Panc1 (cell line): ENCODE results near the gene CSNK1G2. TPM values are rescaled to one million over a fixed set of nuclear protein-coding genes. Genes with fewer than 3 reads are reported as not detected.
A peak's percentile ranks its signal among the peaks of the same experiment; 100 is the strongest.

Experiments used
- ATAC-seq: fragments of 200-7000 bp; cut with Tn5 transposase; 2 replicates; pipeline ENCODE4 v1.9.1; 2020; ENCODE audit warnings: mild to moderate bottlenecking, moderate library complexity
- BruUV-seq: library from RNA; stranded (reverse); fragments of 400-500 nt; replicated peaks from 2 replicates; lab custom pipeline; 2021; lab: Mats Ljungman, UMichigan
- CTCF ChIA-PET: fragments of 300-600 bp; sonication (Branson Sonifier 250); formaldehyde crosslinking; loops from one replicate; lab custom pipeline; 2022; ENCODE audit warnings: antibody characterized with exemption; lab: Charles Lee
- POLR2A ChIA-PET: fragments of 300-600 bp; sonication (Branson Sonifier 250); formaldehyde crosslinking; loops from one replicate; lab custom pipeline; 2022; ENCODE audit warnings: antibody characterized with exemption; lab: Charles Lee
- DNase-seq: peaks from one replicate; pipeline ENCODE4 v3.0.0-alpha.2; 2010; ENCODE audit warnings: low read depth, low spot score
- H3K27ac ChIP-seq: 2 replicates; pipeline ENCODE4 v1.5.1; 2011; ENCODE audit warnings: mild to moderate bottlenecking, low read length, inconsistent platforms
- H3K27me3 ChIP-seq: fragments of 200-500 bp; sonication (Bioruptor generic); 2 replicates; pipeline ENCODE4 v1.6.0; 2014; ENCODE audit warnings: low read length, inconsistent platforms; ENCODE audit not compliant: control insufficient read depth, insufficient read depth
- H3K36me3 ChIP-seq: fragments of 200-500 bp; sonication (Bioruptor generic); 2 replicates; pipeline ENCODE4 v1.5.1; 2014; ENCODE audit warnings: inconsistent platforms, mild to moderate bottlenecking, low read length, moderate library complexity; ENCODE audit not compliant: control insufficient read depth, insufficient read depth
- H3K4me1 ChIP-seq: 2 replicates; pipeline ENCODE4 v1.5.1; 2011; ENCODE audit warnings: inconsistent platforms, mild to moderate bottlenecking, low read length, moderate library complexity; ENCODE audit not compliant: control insufficient read depth, insufficient read depth
- H3K4me3 ChIP-seq, 2 experiments: 2 replicates each; pipeline ENCODE4 v1.5.1; 2011 to 2012; ENCODE audit warnings: low read depth in 2 of 2, low read length in 2 of 2, mild to moderate bottlenecking in 2 of 2, inconsistent platforms in 1 of 2, moderate library complexity in 1 of 2
- H3K9me3 ChIP-seq: fragments of 200-500 bp; sonication (Bioruptor generic); 2 replicates; pipeline ENCODE4 v1.5.1; 2014; ENCODE audit warnings: low read depth, mild to moderate bottlenecking, inconsistent platforms, low read length, moderate library complexity; ENCODE audit not compliant: control insufficient read depth, insufficient read depth
- CTCF ChIP-seq: fragments of 450-650 bp; IDR thresholded peaks from 2 replicates; pipeline ENCODE4 v1.5.1; 2017; ENCODE audit warnings: mild to moderate bottlenecking
- POLR2AphosphoS5 ChIP-seq: IDR thresholded peaks from 2 replicates; pipeline ENCODE4 v1.6.1; 2012; ENCODE audit warnings: mild to moderate bottlenecking, low read depth, low read length, moderate library complexity
- SIN3A ChIP-seq: IDR thresholded peaks from 2 replicates; pipeline ENCODE4 v1.6.1; 2012; ENCODE audit warnings: low read depth, mild to moderate bottlenecking, low read length, moderate library complexity, borderline replicate concordance; ENCODE audit not compliant: insufficient read depth
- TCF7L2 ChIP-seq: IDR thresholded peaks from 2 replicates; pipeline ENCODE4 v1.6.1; 2011; ENCODE audit warnings: mild to moderate bottlenecking, low read depth, low read length, inconsistent platforms
- in situ Hi-C: cut with HindIII; loops from 2 replicates; pipeline ENCODE4 v1.10.0; 2016; ENCODE audit warnings: low sequenced_read_pairs, low pct_unique_long_range_greater_than_20kb
- intact Hi-C: fragments of 100-400 bp; cut with micrococcal nuclease; formaldehyde crosslinking; loops from one replicate; pipeline ENCODE4 v1.10.0; 2022; ENCODE audit not compliant: unreplicated experiment
- total RNA-seq: library from RNA; stranded (reverse); gene quantifications from one replicate; pipeline ENCODE4 v1.2.1, GENCODE V29; 2021; ENCODE audit not compliant: unreplicated experiment
- TF ChIP-seq, protein P1 (sequence below), 2 experiments: IDR thresholded peaks; 2 replicates each; pipeline ENCODE4 v1.6.1; 2011 to 2012; ENCODE audit warnings: low read depth in 2 of 2, control low read depth in 1 of 2, low read length in 1 of 2, mild to moderate bottlenecking in 1 of 2, moderate library complexity in 1 of 2; ENCODE audit not compliant: insufficient read depth in 1 of 2

The CSNK1G2 gene
- total RNA-seq, 1 experiment from 2014 or later, result 65.8 TPM

DNA sequence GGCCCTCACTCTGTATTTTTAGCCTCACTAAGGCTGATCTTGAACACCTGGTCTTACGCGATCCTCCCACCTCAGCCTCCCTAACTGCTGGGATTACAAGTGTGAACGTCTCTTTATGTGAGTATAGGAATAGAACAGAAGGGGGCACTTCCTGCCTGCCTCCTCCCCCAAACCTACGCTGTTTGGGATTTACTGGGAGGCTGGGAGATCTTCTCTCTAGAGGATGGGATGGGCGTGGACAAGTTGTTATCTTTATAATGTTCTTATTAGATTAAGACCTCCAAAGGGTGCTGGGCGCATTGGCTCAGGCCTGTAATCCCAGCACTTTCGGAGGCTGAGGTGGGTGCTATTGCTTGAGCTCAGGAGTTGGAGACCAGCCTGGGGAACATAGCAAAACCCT, 2.9 kb upstream of the CSNK1G2 start:
- TF ChIP-seq SIN3A, result no peak
- TF ChIP-seq, protein P1, sequence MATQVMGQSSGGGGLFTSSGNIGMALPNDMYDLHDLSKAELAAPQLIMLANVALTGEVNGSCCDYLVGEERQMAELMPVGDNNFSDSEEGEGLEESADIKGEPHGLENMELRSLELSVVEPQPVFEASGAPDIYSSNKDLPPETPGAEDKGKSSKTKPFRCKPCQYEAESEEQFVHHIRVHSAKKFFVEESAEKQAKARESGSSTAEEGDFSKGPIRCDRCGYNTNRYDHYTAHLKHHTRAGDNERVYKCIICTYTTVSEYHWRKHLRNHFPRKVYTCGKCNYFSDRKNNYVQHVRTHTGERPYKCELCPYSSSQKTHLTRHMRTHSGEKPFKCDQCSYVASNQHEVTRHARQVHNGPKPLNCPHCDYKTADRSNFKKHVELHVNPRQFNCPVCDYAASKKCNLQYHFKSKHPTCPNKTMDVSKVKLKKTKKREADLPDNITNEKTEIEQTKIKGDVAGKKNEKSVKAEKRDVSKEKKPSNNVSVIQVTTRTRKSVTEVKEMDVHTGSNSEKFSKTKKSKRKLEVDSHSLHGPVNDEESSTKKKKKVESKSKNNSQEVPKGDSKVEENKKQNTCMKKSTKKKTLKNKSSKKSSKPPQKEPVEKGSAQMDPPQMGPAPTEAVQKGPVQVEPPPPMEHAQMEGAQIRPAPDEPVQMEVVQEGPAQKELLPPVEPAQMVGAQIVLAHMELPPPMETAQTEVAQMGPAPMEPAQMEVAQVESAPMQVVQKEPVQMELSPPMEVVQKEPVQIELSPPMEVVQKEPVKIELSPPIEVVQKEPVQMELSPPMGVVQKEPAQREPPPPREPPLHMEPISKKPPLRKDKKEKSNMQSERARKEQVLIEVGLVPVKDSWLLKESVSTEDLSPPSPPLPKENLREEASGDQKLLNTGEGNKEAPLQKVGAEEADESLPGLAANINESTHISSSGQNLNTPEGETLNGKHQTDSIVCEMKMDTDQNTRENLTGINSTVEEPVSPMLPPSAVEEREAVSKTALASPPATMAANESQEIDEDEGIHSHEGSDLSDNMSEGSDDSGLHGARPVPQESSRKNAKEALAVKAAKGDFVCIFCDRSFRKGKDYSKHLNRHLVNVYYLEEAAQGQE (IDR thresholded peaks at IDR 0.05; ENCODE audit: insufficient read depth in 1 of 2, low read depth in 2 of 2, low read length in 1 of 2), result no peak
- TF ChIP-seq TCF7L2, result no peak
- TF ChIP-seq POLR2AphosphoS5, result no peak
- no peak for TF ChIP-seq CTCF
- H3K27me3 ChIP-seq, result no peaks in the 10 kb centered on the region
- in situ Hi-C loops (no loop called here), intact Hi-C loops (no loop called here)
- no TSS peak for BruUV-seq
- H3K4me1 ChIP-seq, result peaks cover 7% of the 10 kb centered on the region
- peaks cover 7% of the 10 kb centered on the region; the same call in 1 of the 2 replicates for H3K36me3 ChIP-seq
- no peak overlapping the region for H3K4me3 ChIP-seq
- ATAC-seq (no peak), DNase-seq (no peak)
- ChIA-PET CTCF (no interaction called here), POLR2A (no interaction called here)
- H3K9me3 ChIP-seq, result no peaks in the 10 kb centered on the region
- H3K27ac ChIP-seq, result no peak overlapping the region

GRCh38 chr19:1942078-1942933, 1.3 kb downstream of the CSNK1G2 start:
- intact Hi-C loops, result no loop called here

More at GRCh38 chr19:1942078-1942933, 1.3 kb downstream of the CSNK1G2 start:
- Histone ChIP-seq H3K9me3 (no peaks in the 10 kb centered on the region), H3K27me3 (no peaks in the 10 kb centered on the region), H3K4me3 (peak overlapping the region; percentile 64 to 68), H3K4me1 (peaks cover 15% of the 10 kb centered on the region), H3K36me3 (peaks cover 7% of the 10 kb centered on the region; the same call in 1 of the 2 replicates), H3K27ac (peak overlapping the region; percentile 79)
- in situ Hi-C loops, result no loop called here
- ChIA-PET CTCF (no interaction called here), POLR2A (no interaction called here)
- TF ChIP-seq, protein P1 (IDR thresholded peaks at IDR 0.05; ENCODE audit: insufficient read depth in 1 of 2, low read depth in 2 of 2, low read length in 1 of 2), result no peak
- TF ChIP-seq POLR2AphosphoS5, result no peak
- TF ChIP-seq TCF7L2, result no peak
- TF ChIP-seq SIN3A, result no peak
- TF ChIP-seq CTCF, result no peak
- DNase-seq (no peak), ATAC-seq (peak; percentile 71; the same call in 1 of the 2 replicates)
- no TSS peak for BruUV-seq
